Effector CD4-positive, alpha-beta T cell (primary cell): ENCODE measurements around the gene PTPRU.

Experiments
- DNase-seq: peaks from one replicate; pipeline ENCODE4 v3.0.0-alpha.2; 2020

PTPRU gene

GRCh38 chr1:29342351-29342750, 106.0 kb downstream of the PTPRU start:
- DNase-seq, result no peak

- DNase-seq, result no peak
Observed at GRCh38 chr1:29342983-29343382, 106.7 kb downstream of the PTPRU start.

GRCh38 chr1:29343476-29343875, 107.2 kb downstream of the PTPRU start:
- no peak for DNase-seq

GRCh38 chr1:29343908-29344307, 107.6 kb downstream of the PTPRU start:
- no peak for DNase-seq

- no peak for DNase-seq
Observed at GRCh38 chr1:29344336-29344735, 108.0 kb downstream of the PTPRU start.

GRCh38 chr1:29346576-29346975, 110.3 kb downstream of the PTPRU start:
- DNase-seq, result no peak

GRCh38 chr1:29349871-29350491, 113.7 kb downstream of the PTPRU start:
- DNase-seq, result no peak

GRCh38 chr1:29352719-29353420, 116.5 kb downstream of the PTPRU start:
- no peak for DNase-seq

GRCh38 chr1:29354511-29355098, 118.3 kb downstream of the PTPRU start:
- DNase-seq, result no peak

- DNase-seq, result no peak
Observed at GRCh38 chr1:29355375-29355774, 119.1 kb downstream of the PTPRU start.

- DNase-seq, result no peak
Observed at GRCh38 chr1:29356663-29357062, 120.3 kb downstream of the PTPRU start.

GRCh38 chr1:29357452-29357851, 121.1 kb downstream of the PTPRU start:
- DNase-seq, result no peak

GRCh38 chr1:29358183-29358582, 121.9 kb downstream of the PTPRU start:
- DNase-seq, result no peak

GRCh38 chr1:29360768-29361167, 124.4 kb downstream of the PTPRU start:
- DNase-seq, result no peak

- DNase-seq, result no peak
Observed at GRCh38 chr1:29361686-29362085, 125.4 kb downstream of the PTPRU start.

GRCh38 chr1:29362116-29362515, 125.8 kb downstream of the PTPRU start:
- no peak for DNase-seq

- no peak for DNase-seq
Observed at GRCh38 chr1:29362764-29363163, 126.4 kb downstream of the PTPRU start.

GRCh38 chr1:29363536-29363935, 127.2 kb downstream of the PTPRU start:
- DNase-seq, result no peak

GRCh38 chr1:29364101-29364678, 127.9 kb downstream of the PTPRU start:
- no peak for DNase-seq

GRCh38 chr1:29365906-29366670, 129.8 kb downstream of the PTPRU start:
- no peak for DNase-seq

GRCh38 chr1:29368936-29369932, 132.9 kb downstream of the PTPRU start:
- DNase-seq, result no peak

- no peak for DNase-seq
Observed at GRCh38 chr1:29370067-29370466, 133.7 kb downstream of the PTPRU start.
